NCI-H526 (cell line): ENCODE measurements around the gene B3GLCT.

ENCODE experiments used
- DNase-seq, 2 experiments: peaks; one replicate each; lab custom pipeline; 2025; lab: John Stamatoyannopoulos, UW

The B3GLCT gene

DNA sequence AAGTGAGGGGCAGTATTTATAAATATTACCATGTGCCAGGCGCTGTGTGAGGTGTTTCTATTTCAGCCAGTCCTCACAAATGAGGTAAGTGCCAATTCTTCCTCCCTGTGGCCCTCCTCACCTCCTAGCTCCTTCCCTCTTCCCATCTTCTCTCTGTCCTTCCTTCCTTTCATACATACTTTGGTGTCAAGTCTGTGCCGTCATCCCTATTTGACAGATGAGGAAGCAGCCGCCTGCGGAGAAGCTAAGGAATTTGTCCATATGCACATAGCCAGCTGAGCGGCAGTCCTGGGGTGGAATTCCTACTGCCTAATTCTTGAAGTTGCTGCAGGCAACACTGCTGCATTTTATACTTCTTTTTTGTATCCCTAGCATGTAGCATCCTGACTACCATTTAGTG lies 150.8 kb downstream of the B3GLCT start:
- DNase-seq, result no peak

DNA sequence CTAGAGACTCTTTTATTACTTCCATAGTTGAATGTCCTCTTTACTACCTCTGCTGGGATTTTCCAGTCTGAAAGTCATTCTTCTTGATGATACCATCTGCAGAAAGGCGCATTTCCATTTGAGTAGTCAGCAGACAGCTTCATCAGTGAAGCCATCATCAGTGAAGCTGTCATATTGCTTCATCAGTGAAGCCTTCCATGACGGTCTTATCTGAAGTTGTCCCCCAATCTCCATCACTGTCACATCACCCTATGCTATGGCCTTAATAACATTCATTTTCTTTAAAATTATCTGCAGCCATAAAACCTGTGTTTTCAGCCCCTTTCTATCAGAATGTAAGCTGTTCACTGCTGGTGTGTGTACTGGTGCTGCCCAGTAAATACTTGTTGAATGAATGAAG lies 151.6 kb downstream of the B3GLCT start:
- no peak for DNase-seq

DNA sequence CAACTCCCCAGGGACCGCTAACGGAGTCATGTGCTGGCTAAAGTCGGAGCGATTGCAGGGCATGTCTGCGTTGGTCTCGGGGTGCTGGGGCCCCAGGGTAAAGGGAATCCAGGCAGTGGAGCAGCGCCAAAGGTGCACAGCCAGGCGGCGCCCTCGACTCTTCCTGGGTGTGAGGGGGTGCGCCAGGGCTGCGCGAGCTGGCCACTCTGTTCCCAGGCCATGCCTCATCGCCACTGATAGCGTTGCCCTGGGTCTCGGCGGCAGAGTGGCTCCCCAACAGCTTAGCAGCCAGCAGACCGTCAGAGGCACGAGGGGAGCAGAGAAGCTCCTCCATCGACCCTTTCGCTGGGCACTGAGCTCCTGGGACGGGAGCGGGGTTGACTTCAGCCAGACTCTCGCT lies 152.7 kb downstream of the B3GLCT start:
- DNase-seq, result no peak

DNA sequence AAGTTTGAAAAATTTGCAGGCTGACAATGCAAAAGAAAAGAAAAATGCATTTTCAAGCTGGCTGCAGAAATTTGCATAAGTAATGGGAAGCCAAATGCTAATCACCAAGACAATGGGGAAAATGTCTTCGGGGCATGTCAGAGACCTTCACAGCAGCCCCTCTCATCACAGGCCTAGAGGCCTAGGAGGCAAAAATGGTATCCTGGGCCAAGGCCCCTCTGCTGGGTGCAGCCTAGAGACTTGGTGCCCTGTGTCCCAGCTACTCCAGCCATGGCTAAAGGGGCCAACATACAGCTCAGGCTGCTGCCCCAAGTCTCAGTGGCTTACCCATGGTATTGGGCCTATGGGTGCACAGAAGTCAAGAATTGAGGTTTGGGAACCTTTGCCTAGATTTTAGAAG lies 155.2 kb downstream of the B3GLCT start:
- DNase-seq, result no peak

DNA sequence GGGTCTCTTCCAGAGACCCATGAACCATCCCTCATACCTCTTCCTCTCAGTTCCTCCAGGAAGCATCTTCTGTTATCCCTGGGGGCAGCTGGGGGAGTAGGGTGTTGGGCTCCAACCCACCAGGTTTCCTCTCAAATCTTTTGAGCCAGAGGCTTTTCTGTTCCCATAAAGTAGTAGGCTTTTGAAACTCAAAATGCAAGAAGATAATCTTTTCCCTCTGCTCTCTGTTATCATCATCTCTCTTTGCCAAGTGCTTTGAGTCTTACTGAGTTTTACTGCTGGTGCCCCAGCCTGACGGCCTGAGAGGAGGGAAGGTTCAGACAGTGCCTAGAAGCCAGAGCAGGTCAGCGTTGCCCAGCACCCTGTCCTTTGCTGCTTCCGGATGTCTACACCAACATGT lies 157.2 kb downstream of the B3GLCT start:
- no peak for DNase-seq

DNA sequence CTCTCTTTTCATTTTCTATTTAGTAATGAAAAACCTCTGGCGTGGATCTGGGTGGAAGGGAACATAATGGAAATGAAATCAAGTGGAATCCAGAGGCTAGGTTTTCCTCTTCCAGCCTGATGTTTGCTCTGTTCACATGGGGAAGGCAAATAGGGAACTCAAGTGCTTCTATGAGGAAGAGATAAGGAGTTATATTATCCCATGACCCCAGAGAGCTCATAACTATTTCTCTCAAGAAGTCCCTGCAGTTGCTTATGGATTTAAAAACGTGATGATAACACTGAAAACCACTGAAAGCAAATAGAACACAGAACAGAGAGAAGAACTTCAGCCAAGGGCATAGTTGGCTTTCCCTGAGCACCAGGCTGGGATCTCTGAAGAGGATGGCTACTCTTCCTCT lies 157.8 kb downstream of the B3GLCT start:
- no peak for DNase-seq

DNA sequence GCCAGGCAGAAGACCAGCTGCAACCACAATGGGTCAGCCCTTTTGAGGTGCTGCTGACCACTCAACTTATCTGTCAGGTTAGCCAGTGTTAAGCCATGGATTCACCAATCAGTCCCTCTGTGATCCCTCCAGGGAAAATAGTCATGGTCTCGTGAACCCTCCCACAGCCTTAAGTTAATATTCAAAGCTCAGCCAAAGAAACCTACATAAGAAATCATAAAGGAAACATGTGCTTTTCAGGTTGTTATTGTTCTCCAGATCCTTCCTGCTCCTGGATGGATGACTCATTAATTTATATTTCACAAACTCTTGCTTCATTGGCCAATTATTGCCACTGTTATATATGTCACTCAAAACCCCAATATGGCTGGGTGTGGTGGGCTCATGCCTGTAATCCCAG lies 161.9 kb downstream of the B3GLCT start:
- DNase-seq, result no peak

DNA sequence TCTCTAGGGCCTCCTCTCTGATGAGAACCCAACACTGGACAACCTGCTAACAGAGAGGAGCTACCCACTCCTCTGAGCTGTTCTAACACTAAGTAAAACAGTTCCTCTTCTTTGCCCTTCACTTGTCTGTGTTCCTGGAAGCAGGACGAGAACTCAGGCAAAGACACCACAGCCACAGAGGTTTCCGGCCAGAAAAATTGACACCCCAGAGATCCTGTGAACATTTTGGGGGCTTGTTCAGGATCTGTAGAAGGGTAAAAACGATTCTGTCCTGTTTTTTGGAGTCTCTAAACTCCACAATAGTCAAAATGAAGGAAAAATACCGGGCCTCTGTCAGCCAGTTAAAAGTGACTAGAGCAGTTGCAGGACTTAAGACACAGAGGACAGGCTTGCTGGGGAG lies 165.9 kb downstream of the B3GLCT start:
- no peak for DNase-seq

DNA sequence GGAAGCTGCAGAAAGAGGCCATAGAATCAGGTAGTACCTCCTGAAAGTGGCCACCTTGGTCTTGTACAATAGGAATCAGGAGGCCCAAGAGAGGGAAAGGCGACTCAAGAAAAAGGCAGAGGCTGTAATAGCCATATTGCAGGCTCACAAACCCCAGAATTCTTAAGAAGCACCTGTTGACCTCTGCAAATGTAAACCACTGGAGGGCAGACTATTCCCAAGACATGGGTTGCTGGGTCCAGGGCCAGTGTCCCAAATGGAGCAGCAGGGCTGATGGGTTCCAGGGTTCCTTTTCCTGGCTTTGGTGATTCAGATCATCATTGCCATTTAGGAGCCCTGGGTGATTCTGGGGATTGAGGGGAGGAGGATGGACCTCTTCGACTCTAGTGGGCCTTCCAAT lies 167.6 kb downstream of the B3GLCT start:
- no peak for DNase-seq

DNA sequence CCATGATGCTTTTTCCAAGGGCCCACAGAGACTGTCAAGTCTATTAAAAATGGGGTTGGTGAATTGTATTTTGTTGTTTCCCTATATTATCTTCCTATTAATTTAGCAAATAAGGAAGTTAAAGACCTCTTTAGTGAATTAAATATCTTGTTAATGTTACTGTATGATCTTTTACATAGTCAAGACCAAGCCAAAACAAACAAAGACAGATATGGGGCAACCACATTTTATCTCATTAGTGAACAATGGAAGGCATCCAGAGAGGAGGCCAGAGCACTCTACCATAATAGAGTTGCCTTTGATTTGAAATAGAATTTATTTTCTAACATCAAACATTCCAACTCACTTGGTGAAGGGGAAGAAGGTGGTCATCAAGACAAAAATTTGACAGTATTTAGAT lies 169.4 kb downstream of the B3GLCT start:
- DNase-seq, result no peak

DNA sequence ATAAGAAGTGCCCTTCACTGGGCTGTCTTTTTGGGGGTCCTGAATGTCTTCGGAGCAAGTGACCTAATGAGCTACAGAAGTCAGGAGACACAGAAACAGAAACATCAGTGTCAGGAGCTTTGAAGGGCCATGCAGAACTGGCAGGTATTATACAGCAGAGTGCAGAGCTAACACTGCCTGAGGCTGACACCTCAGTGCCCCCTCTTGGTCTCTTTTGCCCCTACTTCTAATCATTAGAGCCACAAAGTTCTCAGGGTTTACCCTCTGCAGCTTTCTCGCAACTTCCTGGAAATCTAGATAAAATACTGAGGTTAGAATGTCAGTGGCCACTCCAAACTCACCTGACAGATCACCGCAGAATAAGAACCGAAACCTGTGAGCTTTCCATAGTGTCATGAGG lies 172.7 kb downstream of the B3GLCT start:
- no peak for DNase-seq

DNA sequence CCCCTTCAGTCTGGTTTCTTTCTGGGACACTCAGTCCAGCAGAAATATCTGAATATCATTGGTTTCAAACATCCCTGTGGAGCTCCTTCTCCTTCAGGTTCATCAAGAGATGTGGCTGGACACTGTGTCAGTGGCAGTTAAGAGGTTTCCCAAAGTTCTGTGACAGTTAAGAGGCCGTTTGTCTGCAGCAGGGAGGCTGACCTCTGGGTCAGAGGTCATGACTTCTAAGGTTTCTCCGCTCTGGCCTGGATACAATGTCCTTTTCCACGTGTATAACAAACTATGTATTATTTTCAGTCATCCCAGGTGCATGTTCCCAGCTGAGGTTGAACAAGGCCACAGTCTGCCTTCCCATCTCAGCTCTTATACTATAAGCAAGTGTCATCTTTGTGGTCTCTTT lies 174.9 kb downstream of the B3GLCT start:
- no peak for DNase-seq

DNA sequence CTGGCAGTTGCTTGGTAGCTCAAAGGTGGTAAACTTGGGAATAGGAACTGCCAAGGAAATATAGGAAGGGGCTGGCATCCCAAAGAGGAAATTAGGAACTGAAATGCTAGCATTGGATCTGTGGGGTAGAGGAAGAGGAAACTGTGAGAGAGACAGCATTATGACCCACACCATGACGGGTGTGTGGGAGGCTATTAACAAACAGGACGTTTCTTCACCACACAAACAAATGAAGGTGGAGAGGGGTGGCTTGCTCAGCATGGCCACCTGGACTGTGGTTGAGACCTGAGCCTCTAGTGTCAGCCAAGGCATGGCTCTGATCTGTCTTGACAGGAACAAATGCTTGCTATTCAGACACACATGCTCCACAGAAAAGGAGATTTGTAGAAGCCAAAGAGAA lies 178.2 kb downstream of the B3GLCT start:
- DNase-seq, result no peak

DNA sequence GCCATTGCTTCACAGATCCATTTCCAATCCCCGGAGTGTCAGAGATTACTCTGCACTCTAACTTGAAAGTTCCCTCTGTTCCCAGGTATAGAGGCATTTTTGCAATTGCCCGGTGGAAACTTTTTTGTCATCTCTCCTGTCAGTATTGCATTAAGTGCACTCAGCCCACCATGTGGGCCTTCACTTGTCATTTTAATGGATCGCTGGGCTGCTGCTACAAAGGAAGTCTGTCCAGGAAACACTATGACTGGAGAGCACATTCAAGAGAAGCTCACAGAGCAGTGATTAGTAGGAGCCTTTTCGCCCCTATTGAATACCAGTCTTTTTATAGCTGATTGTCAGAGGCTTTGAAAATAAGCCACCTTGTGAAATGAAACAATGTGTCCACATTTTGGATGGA lies 180.9 kb downstream of the B3GLCT start:
- no peak for DNase-seq
